ENCODE measurements around the gene HOXB6. TPM values are rescaled to one million over a fixed set of nuclear protein-coding genes. Genes with fewer than 3 reads are reported as not detected.

The HOXB6 gene
- total RNA-seq, 4 donors from 2014 or later = 0.88 to 18.2 (median 7.3) TPM; not detected in 1

DNA sequence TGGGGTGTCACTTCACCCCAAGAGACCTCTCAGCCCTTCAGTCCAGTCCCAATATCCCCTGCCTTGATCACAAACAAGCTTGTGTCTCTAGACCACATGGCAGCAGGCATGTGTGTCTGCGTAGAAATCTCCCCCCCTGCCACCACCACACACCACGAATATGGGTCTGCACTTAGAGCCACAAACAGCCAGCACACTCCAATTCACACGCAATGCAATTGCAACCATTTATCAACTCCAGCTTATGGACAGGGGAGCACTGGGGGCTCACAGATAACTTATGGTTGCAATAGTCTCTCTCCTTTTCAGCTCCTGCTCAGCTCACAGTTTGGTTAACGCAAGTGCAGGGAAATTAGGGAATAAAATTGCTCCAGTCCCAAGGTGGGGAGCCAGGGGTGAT is 18.8 kb upstream of the HOXB6 start:
- H3K27me3 ChIP-seq = peaks cover 28 to 75% of the 10 kb centered on the region in 2 donors
- H3K4me1 ChIP-seq = peaks cover 0 to 15% of the 10 kb centered on the region in 2 donors

DNA sequence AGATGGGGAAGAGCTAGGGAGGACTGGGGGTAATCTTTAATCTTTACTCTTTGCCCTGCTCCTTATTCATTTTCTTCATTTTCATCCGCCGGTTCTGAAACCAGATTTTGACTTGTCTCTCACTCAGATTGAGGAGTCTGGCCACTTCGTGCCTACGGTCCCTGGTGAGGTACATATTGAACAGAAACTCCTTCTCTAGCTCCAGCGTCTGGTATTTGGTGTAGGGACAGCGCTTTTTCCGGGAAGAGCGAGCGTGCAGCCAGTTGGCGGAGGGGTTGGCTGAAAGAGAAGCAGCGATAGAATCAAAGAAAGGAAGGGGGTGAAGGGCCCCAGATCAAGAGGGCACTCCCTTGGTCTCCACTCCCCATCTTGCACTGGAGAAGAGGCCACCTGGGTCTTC is 18.1 kb upstream of the HOXB6 start:
- intact Hi-C loops (cut with DNase I; ENCODE audit: low total_unique reads) = no loop called here
- H3K36me3 ChIP-seq = no peaks in the 10 kb centered on the region
- no peak overlapping the region for H3K27ac ChIP-seq
- no peak overlapping the region for H3K4me3 ChIP-seq
- no peaks in the 10 kb centered on the region for H3K9me3 ChIP-seq
- peaks cover 0 to 15% of the 10 kb centered on the region in 2 donors for H3K4me1 ChIP-seq
- DNase-seq = no peak
- peaks cover 32 to 73% of the 10 kb centered on the region in 2 donors for H3K27me3 ChIP-seq
- TF ChIP-seq POLR2A (IDR thresholded peaks at IDR 0.05) = no peak
- TF ChIP-seq, protein P1, sequence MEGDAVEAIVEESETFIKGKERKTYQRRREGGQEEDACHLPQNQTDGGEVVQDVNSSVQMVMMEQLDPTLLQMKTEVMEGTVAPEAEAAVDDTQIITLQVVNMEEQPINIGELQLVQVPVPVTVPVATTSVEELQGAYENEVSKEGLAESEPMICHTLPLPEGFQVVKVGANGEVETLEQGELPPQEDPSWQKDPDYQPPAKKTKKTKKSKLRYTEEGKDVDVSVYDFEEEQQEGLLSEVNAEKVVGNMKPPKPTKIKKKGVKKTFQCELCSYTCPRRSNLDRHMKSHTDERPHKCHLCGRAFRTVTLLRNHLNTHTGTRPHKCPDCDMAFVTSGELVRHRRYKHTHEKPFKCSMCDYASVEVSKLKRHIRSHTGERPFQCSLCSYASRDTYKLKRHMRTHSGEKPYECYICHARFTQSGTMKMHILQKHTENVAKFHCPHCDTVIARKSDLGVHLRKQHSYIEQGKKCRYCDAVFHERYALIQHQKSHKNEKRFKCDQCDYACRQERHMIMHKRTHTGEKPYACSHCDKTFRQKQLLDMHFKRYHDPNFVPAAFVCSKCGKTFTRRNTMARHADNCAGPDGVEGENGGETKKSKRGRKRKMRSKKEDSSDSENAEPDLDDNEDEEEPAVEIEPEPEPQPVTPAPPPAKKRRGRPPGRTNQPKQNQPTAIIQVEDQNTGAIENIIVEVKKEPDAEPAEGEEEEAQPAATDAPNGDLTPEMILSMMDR (IDR thresholded peaks at IDR 0.05) = no peak

More for the DNA sequence above, 18.8 kb upstream of the HOXB6 start:
- no peak for TF ChIP-seq POLR2A (IDR thresholded peaks at IDR 0.05)
- TF ChIP-seq, protein P1 (IDR thresholded peaks at IDR 0.05) = no peak
- no peak overlapping the region for H3K27ac ChIP-seq
- no peak for DNase-seq
- H3K36me3 ChIP-seq = no peaks in the 10 kb centered on the region
- no peak overlapping the region for H3K4me3 ChIP-seq
- intact Hi-C loops (cut with DNase I; ENCODE audit: low total_unique reads) = no loop called here
- H3K9me3 ChIP-seq = no peaks in the 10 kb centered on the region

DNA sequence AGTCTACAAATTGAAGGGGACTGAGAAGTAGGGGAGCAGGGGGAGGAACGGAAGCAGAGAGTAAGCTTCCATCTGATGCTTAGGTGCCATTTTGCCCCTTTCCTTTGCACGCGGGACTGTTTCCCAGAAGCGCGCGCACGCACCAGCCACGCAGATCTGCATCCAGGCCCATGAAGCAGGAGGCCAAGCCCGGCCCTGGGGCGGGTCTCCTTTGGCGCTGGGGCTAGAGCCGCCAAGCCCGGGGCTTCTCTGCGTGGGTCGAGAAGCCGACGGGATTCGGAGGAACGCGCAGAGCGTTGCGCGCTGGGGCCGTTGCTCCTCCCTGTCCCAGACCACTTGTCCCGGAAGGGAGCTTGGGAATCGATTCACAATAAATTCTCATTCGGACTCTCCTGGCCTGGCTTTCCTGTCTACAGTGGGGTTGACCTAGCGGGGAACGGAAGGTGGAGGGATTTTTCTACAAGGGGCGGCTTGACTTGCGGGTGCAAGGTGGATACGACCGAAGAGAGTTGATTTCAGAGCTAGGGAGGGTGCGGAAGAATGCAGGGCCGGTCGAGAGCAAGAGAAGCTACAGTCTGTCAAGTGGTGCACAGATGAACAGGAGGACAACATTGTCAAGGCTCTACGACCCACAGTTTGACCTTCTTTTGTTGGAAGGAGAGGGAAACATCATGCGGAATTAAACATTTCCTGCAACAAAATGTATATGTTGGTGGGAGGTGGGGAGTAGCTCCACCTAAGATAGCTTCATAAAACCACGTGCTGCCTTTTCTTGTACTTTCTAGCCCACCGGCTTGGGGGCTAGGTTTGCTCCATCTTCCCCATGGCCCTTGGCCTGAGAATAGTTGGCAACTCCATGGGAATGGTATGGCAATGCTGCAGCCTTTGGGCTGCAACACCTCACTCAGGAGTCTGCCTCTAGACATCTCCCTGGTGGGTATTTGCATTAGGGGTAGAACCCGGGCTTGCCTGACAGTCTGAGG is 16.9 kb upstream of the HOXB6 start:
- Histone ChIP-seq H3K9me3 (no peaks in the 10 kb centered on the region), H3K36me3 (no peaks in the 10 kb centered on the region), H3K27me3 (peaks cover 23 to 72% of the 10 kb centered on the region in 2 donors), H3K27ac (no peak overlapping the region), H3K4me1 (peaks cover 0 to 15% of the 10 kb centered on the region in 2 donors), H3K4me3 (no peak overlapping the region)
- no peak for DNase-seq
- TF ChIP-seq POLR2A (IDR thresholded peaks at IDR 0.05) = no peak
- TF ChIP-seq, protein P1 (IDR thresholded peaks at IDR 0.05) = no peak
- intact Hi-C loops (cut with DNase I; ENCODE audit: low total_unique reads) = no loop called here

DNA sequence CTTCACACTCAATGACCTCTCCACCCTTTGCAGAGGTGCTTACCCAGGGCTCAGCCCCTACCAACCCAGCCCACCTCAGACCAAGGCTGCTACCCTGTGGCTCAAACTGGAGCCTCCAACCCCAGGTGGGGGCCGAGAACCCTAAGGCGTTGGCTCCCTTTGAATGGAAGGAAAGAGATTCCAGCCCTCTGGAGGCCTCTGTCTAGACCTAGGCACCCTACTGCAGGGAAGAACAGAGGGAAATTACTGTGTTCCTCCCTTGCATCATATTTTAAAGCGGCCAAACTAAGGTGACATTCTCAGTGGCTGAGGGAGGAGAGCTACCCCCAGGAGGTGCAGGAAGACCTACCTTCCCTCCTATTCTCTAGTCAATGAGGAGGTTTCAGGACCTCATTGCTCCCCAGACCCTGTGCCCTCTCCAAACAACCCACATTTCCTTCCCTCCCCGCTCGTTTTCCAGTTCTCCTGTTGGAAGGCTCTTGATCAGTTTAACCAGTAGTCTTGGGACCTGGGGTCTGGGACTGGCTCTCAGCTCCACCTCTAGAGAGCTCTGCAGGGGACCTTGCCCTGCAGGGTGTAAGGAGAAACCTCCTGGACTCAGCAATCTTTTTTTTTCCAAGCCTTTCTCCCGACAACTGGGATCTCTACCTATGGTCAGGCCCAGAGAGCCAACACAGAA is 15.8 kb upstream of the HOXB6 start:
- H3K9me3 ChIP-seq = no peaks in the 10 kb centered on the region
- H3K4me1 ChIP-seq = peaks cover 0 to 11% of the 10 kb centered on the region in 2 donors
- H3K27ac ChIP-seq = no peak overlapping the region
- H3K36me3 ChIP-seq = no peaks in the 10 kb centered on the region
- DNase-seq = no peak
- TF ChIP-seq, protein P1 (IDR thresholded peaks at IDR 0.05) = no peak
- TF ChIP-seq POLR2A (IDR thresholded peaks at IDR 0.05) = no peak
- no peak overlapping the region for H3K4me3 ChIP-seq
- peaks cover 24 to 77% of the 10 kb centered on the region in 2 donors for H3K27me3 ChIP-seq
- intact Hi-C loops (cut with DNase I; ENCODE audit: low total_unique reads) = no loop called here

Data from uterus (tissue), 4 donors.